GM23338 (cell line): ENCODE data around the gene RPL41. TPM values are rescaled to one million over a fixed set of nuclear protein-coding genes. Genes with fewer than 3 reads are reported as not detected.

ENCODE experiments used
- ATAC-seq: fragments of 200-7000 bp; cut with Tn5 transposase; 3 replicates; pipeline ENCODE4 v1.9.1; 2020
- DNase-seq: peaks from one replicate; pipeline ENCODE4 v3.0.0-alpha.2; 2015; ENCODE audit warnings: low spot score
- H2AFZ ChIP-seq: fragments of 200-600 bp; sonication (generic); 2 replicates; pipeline ENCODE4 v1.8.0; 2016; ENCODE audit warnings: antibody characterized with exemption, mild to moderate bottlenecking, moderate library complexity
- H3F3A ChIP-seq: fragments of 200-600 bp; sonication (generic); replicated peaks from 2 replicates; pipeline ENCODE4 v1.8.0; 2017; ENCODE audit warnings: antibody characterized with exemption, mixed run types, low read depth
- H3K27ac ChIP-seq: fragments of 200-600 bp; sonication (generic); 2 replicates; pipeline ENCODE4 v1.6.1; 2016; ENCODE audit warnings: low read depth
- H3K27me3 ChIP-seq: fragments of 200-600 bp; sonication (generic); 2 replicates; pipeline ENCODE4 v1.8.0; 2016; ENCODE audit warnings: mild to moderate bottlenecking, mixed run types, moderate library complexity; ENCODE audit not compliant: insufficient read depth
- H3K36me3 ChIP-seq: fragments of 200-600 bp; sonication (generic); 2 replicates; pipeline ENCODE4 v1.8.0; 2016; ENCODE audit warnings: mild to moderate bottlenecking; ENCODE audit not compliant: insufficient read depth
- H3K4me1 ChIP-seq: fragments of 200-600 bp; sonication (generic); 2 replicates; pipeline ENCODE4 v1.8.0; 2016; ENCODE audit warnings: mild to moderate bottlenecking, moderate library complexity; ENCODE audit not compliant: insufficient read depth
- H3K4me2 ChIP-seq: fragments of 200-600 bp; sonication (generic); 2 replicates; pipeline ENCODE4 v1.7.1; 2017; ENCODE audit warnings: mixed run types
- H3K4me3 ChIP-seq: fragments of 200-600 bp; sonication (generic); 2 replicates; pipeline ENCODE4 v1.6.1; 2016; ENCODE audit warnings: mixed run types
- H3K79me2 ChIP-seq: fragments of 200-600 bp; sonication (generic); replicated peaks from 2 replicates; pipeline ENCODE4 v1.8.0; 2017; ENCODE audit warnings: mild to moderate bottlenecking; ENCODE audit not compliant: insufficient read depth
- H3K9me2 ChIP-seq: fragments of 200-600 bp; sonication (generic); 2 replicates; pipeline ENCODE4 v1.8.0; 2017; ENCODE audit not compliant: insufficient read depth
- H4K20me1 ChIP-seq: fragments of 200-600 bp; sonication (generic); replicated peaks from 2 replicates; pipeline ENCODE4 v1.8.0; 2017; ENCODE audit warnings: mild to moderate bottlenecking; ENCODE audit not compliant: insufficient read depth
- H3K27ac Mint-ChIP-seq: 2 replicates; pipeline ENCODE4 v1.8.0; 2020; ENCODE audit warnings: inconsistent platforms, mild to moderate bottlenecking, moderate library complexity, mixed read lengths
- H3K27me3 Mint-ChIP-seq: 3 replicates; pipeline ENCODE4 v1.8.0; 2022; ENCODE audit warnings: low read depth, mild to moderate bottlenecking, moderate library complexity, mixed read lengths, inconsistent platforms; ENCODE audit not compliant: insufficient read depth, poor library complexity
- H3K36me3 Mint-ChIP-seq: 3 replicates; pipeline ENCODE4 v1.8.0; 2021; ENCODE audit warnings: low read depth, mild to moderate bottlenecking, inconsistent platforms, moderate library complexity, mixed read lengths
- H3K4me1 Mint-ChIP-seq: 3 replicates; pipeline ENCODE4 v1.8.0; 2020; ENCODE audit warnings: mild to moderate bottlenecking, inconsistent platforms, mixed read lengths
- H3K4me3 Mint-ChIP-seq: 3 replicates; pipeline ENCODE4 v1.8.0; 2021; ENCODE audit warnings: moderate library complexity, mild to moderate bottlenecking, inconsistent platforms, mixed read lengths
- H3K9me3 Mint-ChIP-seq: 3 replicates; pipeline ENCODE4 v1.8.0; 2020; ENCODE audit warnings: moderate library complexity, mild to moderate bottlenecking, inconsistent platforms, mixed read lengths
- CTCF ChIP-seq, 2 experiments: fragments of 200-600 bp in 1 of 2; sonication (generic) in 1 of 2; conservative IDR thresholded peaks; 2 replicates each; pipeline versions ENCODE4 v1.5.1 to v1.6.1; 2016 to 2017; ENCODE audit warnings: antibody characterized with exemption in 2 of 2, low read depth in 2 of 2, mild to moderate bottlenecking in 2 of 2, moderate library complexity in 1 of 2
- ETS1 ChIP-seq: IDR thresholded peaks from 2 replicates; pipeline ENCODE4 v1.6.1; 2016; ENCODE audit warnings: antibody characterized with exemption
- JUNB ChIP-seq: IDR thresholded peaks from one replicate; pipeline ENCODE4 v1.6.1; 2016; ENCODE audit warnings: antibody characterized with exemption; ENCODE audit not compliant: unreplicated experiment
- POLR2AphosphoS5 ChIP-seq: IDR thresholded peaks from 2 replicates; pipeline ENCODE4 v1.6.1; 2016; ENCODE audit warnings: antibody characterized with exemption, low read depth
- ZNF331 ChIP-seq: fragments of 250-450 bp; sonication (Bioruptor Pico); IDR thresholded peaks from 2 replicates; pipeline ENCODE4 v1.5.0; 2020; ENCODE audit warnings: low read depth, mild to moderate bottlenecking, moderate library complexity
- polyA plus RNA-seq: library from polyadenylated mRNA; unstranded; fragments of >200 nt; fragmentation: Nextera tagmentation; extraction: Ambion mirVana; gene quantifications from 2 replicates; pipeline ENCODE4 v1.2.1, GENCODE V29; 2016
- total RNA-seq: library from RNA; depleted of rRNA; stranded (reverse); fragments of >200 nt; shearing (Covaris generic); gene quantifications from 2 replicates; pipeline ENCODE4 v1.2.3, GENCODE V29; 2014
- TF ChIP-seq, protein P1 (sequence below): fragments of 250-450 bp; sonication (Bioruptor Pico); IDR thresholded peaks from 2 replicates; pipeline ENCODE4 v1.5.0; 2020; ENCODE audit warnings: mild to moderate bottlenecking, moderate library complexity

RPL41 gene
- total and polyA plus RNA-seq, 2 experiments from 2014 or later = 2,039 to 3,875 TPM

- no peak overlapping the region for H3K4me2 ChIP-seq
Observed at GRCh38 chr12:56154818-56155217, 38.4 kb downstream of the RPL41 start.

More at GRCh38 chr12:56154818-56155217, 38.4 kb downstream of the RPL41 start:
- H4K20me1 ChIP-seq = no peaks in the 10 kb centered on the region; the same call in 1 of the 2 replicates
- H2AFZ ChIP-seq = no peak overlapping the region
- ATAC-seq (no peak), DNase-seq (no peak)
- peaks cover 31% of the 10 kb centered on the region for H3F3A ChIP-seq
- Mint-ChIP-seq H3K27ac (no peak overlapping the region), H3K4me1 (peaks cover 35% of the 10 kb centered on the region), H3K9me3 (no peaks in the 10 kb centered on the region; the same call in none of the 3 replicates), H3K27me3 (peaks cover 34% of the 10 kb centered on the region), H3K4me3 (peak overlapping the region; percentile 34; the same call in 1 of the 3 replicates), H3K36me3 (peaks cover 37% of the 10 kb centered on the region)
- TF ChIP-seq, protein P1, sequence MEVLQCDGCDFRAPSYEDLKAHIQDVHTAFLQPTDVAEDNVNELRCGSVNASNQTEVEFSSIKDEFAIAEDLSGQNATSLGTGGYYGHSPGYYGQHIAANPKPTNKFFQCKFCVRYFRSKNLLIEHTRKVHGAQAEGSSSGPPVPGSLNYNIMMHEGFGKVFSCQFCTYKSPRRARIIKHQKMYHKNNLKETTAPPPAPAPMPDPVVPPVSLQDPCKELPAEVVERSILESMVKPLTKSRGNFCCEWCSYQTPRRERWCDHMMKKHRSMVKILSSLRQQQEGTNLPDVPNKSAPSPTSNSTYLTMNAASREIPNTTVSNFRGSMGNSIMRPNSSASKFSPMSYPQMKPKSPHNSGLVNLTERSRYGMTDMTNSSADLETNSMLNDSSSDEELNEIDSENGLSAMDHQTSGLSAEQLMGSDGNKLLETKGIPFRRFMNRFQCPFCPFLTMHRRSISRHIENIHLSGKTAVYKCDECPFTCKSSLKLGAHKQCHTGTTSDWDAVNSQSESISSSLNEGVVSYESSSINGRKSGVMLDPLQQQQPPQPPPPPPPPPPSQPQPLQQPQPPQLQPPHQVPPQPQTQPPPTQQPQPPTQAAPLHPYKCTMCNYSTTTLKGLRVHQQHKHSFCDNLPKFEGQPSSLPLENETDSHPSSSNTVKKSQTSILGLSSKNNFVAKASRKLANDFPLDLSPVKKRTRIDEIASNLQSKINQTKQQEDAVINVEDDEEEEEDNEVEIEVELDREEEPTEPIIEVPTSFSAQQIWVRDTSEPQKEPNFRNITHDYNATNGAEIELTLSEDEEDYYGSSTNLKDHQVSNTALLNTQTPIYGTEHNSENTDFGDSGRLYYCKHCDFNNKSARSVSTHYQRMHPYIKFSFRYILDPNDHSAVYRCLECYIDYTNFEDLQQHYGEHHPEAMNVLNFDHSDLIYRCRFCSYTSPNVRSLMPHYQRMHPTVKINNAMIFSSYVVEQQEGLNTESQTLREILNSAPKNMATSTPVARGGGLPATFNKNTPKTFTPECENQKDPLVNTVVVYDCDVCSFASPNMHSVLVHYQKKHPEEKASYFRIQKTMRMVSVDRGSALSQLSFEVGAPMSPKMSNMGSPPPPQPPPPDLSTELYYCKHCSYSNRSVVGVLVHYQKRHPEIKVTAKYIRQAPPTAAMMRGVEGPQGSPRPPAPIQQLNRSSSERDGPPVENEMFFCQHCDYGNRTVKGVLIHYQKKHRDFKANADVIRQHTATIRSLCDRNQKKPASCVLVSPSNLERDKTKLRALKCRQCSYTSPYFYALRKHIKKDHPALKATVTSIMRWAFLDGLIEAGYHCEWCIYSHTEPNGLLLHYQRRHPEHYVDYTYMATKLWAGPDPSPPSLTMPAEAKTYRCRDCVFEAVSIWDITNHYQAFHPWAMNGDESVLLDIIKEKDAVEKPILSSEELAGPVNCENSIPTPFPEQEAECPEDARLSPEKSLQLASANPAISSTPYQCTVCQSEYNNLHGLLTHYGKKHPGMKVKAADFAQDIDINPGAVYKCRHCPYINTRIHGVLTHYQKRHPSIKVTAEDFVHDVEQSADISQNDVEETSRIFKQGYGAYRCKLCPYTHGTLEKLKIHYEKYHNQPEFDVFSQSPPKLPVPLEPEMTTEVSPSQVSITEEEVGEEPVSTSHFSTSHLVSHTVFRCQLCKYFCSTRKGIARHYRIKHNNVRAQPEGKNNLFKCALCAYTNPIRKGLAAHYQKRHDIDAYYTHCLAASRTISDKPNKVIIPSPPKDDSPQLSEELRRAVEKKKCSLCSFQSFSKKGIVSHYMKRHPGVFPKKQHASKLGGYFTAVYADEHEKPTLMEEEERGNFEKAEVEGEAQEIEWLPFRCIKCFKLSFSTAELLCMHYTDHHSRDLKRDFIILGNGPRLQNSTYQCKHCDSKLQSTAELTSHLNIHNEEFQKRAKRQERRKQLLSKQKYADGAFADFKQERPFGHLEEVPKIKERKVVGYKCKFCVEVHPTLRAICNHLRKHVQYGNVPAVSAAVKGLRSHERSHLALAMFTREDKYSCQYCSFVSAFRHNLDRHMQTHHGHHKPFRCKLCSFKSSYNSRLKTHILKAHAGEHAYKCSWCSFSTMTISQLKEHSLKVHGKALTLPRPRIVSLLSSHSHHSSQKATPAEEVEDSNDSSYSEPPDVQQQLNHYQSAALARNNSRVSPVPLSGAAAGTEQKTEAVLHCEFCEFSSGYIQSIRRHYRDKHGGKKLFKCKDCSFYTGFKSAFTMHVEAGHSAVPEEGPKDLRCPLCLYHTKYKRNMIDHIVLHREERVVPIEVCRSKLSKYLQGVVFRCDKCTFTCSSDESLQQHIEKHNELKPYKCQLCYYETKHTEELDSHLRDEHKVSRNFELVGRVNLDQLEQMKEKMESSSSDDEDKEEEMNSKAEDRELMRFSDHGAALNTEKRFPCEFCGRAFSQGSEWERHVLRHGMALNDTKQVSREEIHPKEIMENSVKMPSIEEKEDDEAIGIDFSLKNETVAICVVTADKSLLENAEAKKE = no peak
- no peak for TF ChIP-seq ZNF331 (CRISPR knock-in tag)
- TF ChIP-seq ETS1 = no peak
- no peak for TF ChIP-seq JUNB
- no peak for TF ChIP-seq CTCF (conservative IDR thresholded peaks at IDR 0.05; ENCODE audit: low read depth in 2 of 2)
- no peak for TF ChIP-seq POLR2AphosphoS5
- H3K79me2 ChIP-seq = peaks cover 29% of the 10 kb centered on the region
- H3K36me3 ChIP-seq = peaks cover 6% of the 10 kb centered on the region; the same call in 1 of the 2 replicates
- no peak overlapping the region for H3K4me3 ChIP-seq
- no peak overlapping the region for H3K27ac ChIP-seq
- H3K27me3 ChIP-seq = no peaks in the 10 kb centered on the region
- peaks cover 28% of the 10 kb centered on the region for H3K4me1 ChIP-seq
- no peaks in the 10 kb centered on the region for H3K9me2 ChIP-seq
